ENCODE data around the gene TMED10. TPM values are rescaled to one million over a fixed set of nuclear protein-coding genes. Genes with fewer than 3 reads are reported as not detected.

TMED10 gene
- total RNA-seq, 3 donors from 2014 or later: 223 to 411 (median 317) TPM

- DNase-seq: no peak
- intact Hi-C loops (cut with DNase I, micrococcal nuclease): loop anchor here in 1 of 2 donors (5.0 kb wide), 1 partner anchor 171 kb away; no protein-coding TSS in a partner anchor
- ATAC-seq: no peak
- no peak for TF ChIP-seq CTCF (IDR thresholded peaks at IDR 0.05)
- Histone ChIP-seq H3K4me1 (ENCODE audit: low read depth) (peaks cover 28% of the 10 kb centered on the region), H3K9me3 (no peaks in the 10 kb centered on the region), H3K36me3 (ENCODE audit: low read depth) (no peaks in the 10 kb centered on the region), H3K4me3 (peak overlapping the region; percentile 60)
These were observed 50.3 kb downstream of the TMED10 start for GRCh38 chr14:75126121-75126544.

GRCh38 chr14:75125617-75126016 is 50.8 kb downstream of the TMED10 start:
- H3K4me1 ChIP-seq (ENCODE audit: low read depth): peaks cover 28% of the 10 kb centered on the region
- intact Hi-C loops (cut with DNase I, micrococcal nuclease): loop anchor here in 1 of 2 donors (5.0 kb wide), 1 partner anchor 172 kb away; no protein-coding TSS in a partner anchor

GRCh38 chr14:75123991-75124390 is 52.4 kb downstream of the TMED10 start:
- H3K36me3 ChIP-seq (ENCODE audit: low read depth): no peaks in the 10 kb centered on the region
- no peak for TF ChIP-seq CTCF (IDR thresholded peaks at IDR 0.05)
- intact Hi-C loops (cut with DNase I, micrococcal nuclease): no loop called here
- no peaks in the 10 kb centered on the region for H3K9me3 ChIP-seq
- H3K4me3 ChIP-seq: no peak overlapping the region
- peaks cover 28% of the 10 kb centered on the region for H3K4me1 ChIP-seq (ENCODE audit: low read depth)
- ATAC-seq (peak; percentile 41), DNase-seq (no peak)

More at GRCh38 chr14:75125617-75126016, 50.8 kb downstream of the TMED10 start:
- no peak for TF ChIP-seq CTCF (IDR thresholded peaks at IDR 0.05)
- no peaks in the 10 kb centered on the region for H3K36me3 ChIP-seq (ENCODE audit: low read depth)
- DNase-seq (no peak), ATAC-seq (no peak)
- no peak overlapping the region for H3K4me3 ChIP-seq
- no peaks in the 10 kb centered on the region for H3K9me3 ChIP-seq

GRCh38 chr14:75121552-75121951 is 54.9 kb downstream of the TMED10 start:
- H3K4me1 ChIP-seq (ENCODE audit: low read depth): peaks cover 11% of the 10 kb centered on the region
- intact Hi-C loops (cut with DNase I, micrococcal nuclease): no loop called here
- no peak for DNase-seq
- no peak for ATAC-seq
- TF ChIP-seq CTCF (IDR thresholded peaks at IDR 0.05): no peak
- no peaks in the 10 kb centered on the region for H3K9me3 ChIP-seq
- H3K4me3 ChIP-seq: no peak overlapping the region
- no peaks in the 10 kb centered on the region for H3K36me3 ChIP-seq (ENCODE audit: low read depth)

GRCh38 chr14:75120541-75121291 is 55.7 kb downstream of the TMED10 start:
- ATAC-seq (no peak), DNase-seq (no peak)
- Histone ChIP-seq H3K4me3 (no peak overlapping the region), H3K9me3 (no peaks in the 10 kb centered on the region), H3K36me3 (ENCODE audit: low read depth) (no peaks in the 10 kb centered on the region), H3K4me1 (ENCODE audit: low read depth) (peaks cover 7% of the 10 kb centered on the region)
- TF ChIP-seq CTCF (IDR thresholded peaks at IDR 0.05): no peak
- intact Hi-C loops (cut with DNase I, micrococcal nuclease): no loop called here
